ENCODE results near the gene TMEM51. TPM values are rescaled to one million over a fixed set of nuclear protein-coding genes. Genes with fewer than 3 reads are reported as not detected.

TMEM51 gene
- total RNA-seq, 1 donor from 2014 or later, result 1.9 TPM

DNA sequence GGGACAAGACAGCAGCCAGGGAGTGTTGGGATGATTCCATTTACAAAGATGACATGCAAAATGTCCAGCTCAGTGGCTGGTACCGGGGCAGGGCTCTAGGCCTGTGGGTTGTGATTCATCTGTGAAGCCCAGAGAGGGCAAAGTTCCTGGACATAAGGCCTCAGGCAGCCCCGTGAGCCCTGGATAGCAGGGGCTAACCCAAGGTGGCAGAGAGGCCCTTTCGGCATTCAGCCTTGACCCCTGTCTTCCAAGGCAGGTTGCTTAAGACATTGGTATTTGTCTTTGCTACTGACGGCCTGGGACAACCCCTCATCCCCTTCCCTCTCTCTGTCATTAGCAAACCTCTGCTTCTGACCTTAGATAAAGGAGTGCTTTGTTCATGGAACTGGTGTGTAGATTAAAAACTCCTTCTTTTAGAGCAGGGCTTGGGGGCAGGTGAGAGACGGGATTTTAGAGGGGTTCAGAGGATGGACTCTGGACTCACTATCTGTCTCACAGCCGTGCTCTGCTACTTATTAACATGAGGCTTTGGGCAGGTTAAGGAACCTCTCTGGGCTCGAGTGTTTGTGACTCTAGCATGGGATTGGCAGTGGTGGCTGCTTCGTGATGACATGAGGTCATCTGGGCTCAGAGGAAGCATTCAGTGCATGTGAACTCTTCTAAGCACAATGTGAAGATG, 36.3 kb downstream of the TMEM51 start:
- H3K27me3 Mint-ChIP-seq (ENCODE audit: low read depth), result peaks cover 5% of the 10 kb centered on the region
- H3K36me3 Mint-ChIP-seq (ENCODE audit: low read depth), result peaks cover 1% of the 10 kb centered on the region
- TF ChIP-seq, protein P1, sequence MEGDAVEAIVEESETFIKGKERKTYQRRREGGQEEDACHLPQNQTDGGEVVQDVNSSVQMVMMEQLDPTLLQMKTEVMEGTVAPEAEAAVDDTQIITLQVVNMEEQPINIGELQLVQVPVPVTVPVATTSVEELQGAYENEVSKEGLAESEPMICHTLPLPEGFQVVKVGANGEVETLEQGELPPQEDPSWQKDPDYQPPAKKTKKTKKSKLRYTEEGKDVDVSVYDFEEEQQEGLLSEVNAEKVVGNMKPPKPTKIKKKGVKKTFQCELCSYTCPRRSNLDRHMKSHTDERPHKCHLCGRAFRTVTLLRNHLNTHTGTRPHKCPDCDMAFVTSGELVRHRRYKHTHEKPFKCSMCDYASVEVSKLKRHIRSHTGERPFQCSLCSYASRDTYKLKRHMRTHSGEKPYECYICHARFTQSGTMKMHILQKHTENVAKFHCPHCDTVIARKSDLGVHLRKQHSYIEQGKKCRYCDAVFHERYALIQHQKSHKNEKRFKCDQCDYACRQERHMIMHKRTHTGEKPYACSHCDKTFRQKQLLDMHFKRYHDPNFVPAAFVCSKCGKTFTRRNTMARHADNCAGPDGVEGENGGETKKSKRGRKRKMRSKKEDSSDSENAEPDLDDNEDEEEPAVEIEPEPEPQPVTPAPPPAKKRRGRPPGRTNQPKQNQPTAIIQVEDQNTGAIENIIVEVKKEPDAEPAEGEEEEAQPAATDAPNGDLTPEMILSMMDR (IDR thresholded peaks at IDR 0.05), result no peak
- H3K9me3 Mint-ChIP-seq (ENCODE audit: low read depth), result no peaks in the 10 kb centered on the region
- DNase-seq (ENCODE audit: low spot score), result peak; percentile 55
- no peak overlapping the region for H3K4me3 Mint-ChIP-seq (ENCODE audit: unreplicated experiment)
- no peaks in the 10 kb centered on the region for H3K4me1 Mint-ChIP-seq (ENCODE audit: low read depth)
- no peak overlapping the region for H3K27ac Mint-ChIP-seq (ENCODE audit: unreplicated experiment)

DNA sequence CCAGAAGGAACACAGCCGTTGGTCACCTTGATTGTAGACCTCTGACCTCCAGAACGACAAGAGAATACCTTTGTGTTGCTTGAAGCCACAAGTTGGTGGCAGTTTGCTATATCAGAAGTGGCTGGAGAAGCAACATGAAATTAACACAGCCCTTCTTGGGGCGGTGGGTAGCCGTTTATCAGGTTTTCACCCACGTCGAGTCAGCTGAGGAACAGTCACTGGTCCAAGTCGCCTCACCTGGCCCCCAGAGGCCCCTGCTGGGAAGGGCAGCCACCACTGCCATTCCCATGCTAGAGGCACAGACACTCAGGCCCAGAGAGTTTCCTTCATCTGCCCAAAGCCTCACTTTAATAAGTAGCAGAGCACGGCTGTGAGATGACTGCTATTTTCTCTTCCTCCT, 37.7 kb downstream of the TMEM51 start:
- TF ChIP-seq, protein P1 (IDR thresholded peaks at IDR 0.05), result no peak
- no peaks in the 10 kb centered on the region for H3K36me3 Mint-ChIP-seq (ENCODE audit: low read depth)
- H3K27ac Mint-ChIP-seq (ENCODE audit: unreplicated experiment), result no peak overlapping the region
- H3K4me1 Mint-ChIP-seq (ENCODE audit: low read depth), result no peaks in the 10 kb centered on the region
- no peaks in the 10 kb centered on the region for H3K9me3 Mint-ChIP-seq (ENCODE audit: low read depth)
- H3K4me3 Mint-ChIP-seq (ENCODE audit: unreplicated experiment), result no peak overlapping the region
- H3K27me3 Mint-ChIP-seq (ENCODE audit: low read depth), result peaks cover 2% of the 10 kb centered on the region
- peak; percentile 41 for DNase-seq (ENCODE audit: low spot score)

DNA sequence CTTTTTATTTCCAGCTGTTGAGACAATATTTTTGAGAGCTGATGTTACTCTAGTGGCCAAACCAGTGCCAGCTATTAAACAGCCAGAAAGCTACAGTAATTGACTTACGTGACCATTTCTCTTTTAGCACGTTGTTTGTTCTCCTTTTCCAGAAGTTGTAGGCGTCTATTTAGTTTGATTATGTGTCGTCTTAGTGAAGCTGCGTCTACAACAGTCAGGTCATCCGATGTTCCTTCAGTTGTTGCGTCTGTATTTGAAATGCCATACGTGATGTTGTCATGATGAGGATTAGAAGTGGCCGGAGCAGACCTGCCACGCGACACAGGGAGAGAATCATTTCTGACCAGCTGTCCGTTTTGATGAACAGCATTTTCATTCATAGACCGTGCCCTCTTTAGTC, 38.2 kb downstream of the TMEM51 start:
- H3K4me1 Mint-ChIP-seq (ENCODE audit: low read depth), result no peaks in the 10 kb centered on the region
- no peak for DNase-seq (ENCODE audit: low spot score)
- H3K36me3 Mint-ChIP-seq (ENCODE audit: low read depth), result no peaks in the 10 kb centered on the region
- TF ChIP-seq, protein P1 (IDR thresholded peaks at IDR 0.05), result no peak
- H3K4me3 Mint-ChIP-seq (ENCODE audit: unreplicated experiment), result no peak overlapping the region
- H3K9me3 Mint-ChIP-seq (ENCODE audit: low read depth), result no peaks in the 10 kb centered on the region
- H3K27me3 Mint-ChIP-seq (ENCODE audit: low read depth), result no peaks in the 10 kb centered on the region
- H3K27ac Mint-ChIP-seq (ENCODE audit: unreplicated experiment), result no peak overlapping the region

DNA sequence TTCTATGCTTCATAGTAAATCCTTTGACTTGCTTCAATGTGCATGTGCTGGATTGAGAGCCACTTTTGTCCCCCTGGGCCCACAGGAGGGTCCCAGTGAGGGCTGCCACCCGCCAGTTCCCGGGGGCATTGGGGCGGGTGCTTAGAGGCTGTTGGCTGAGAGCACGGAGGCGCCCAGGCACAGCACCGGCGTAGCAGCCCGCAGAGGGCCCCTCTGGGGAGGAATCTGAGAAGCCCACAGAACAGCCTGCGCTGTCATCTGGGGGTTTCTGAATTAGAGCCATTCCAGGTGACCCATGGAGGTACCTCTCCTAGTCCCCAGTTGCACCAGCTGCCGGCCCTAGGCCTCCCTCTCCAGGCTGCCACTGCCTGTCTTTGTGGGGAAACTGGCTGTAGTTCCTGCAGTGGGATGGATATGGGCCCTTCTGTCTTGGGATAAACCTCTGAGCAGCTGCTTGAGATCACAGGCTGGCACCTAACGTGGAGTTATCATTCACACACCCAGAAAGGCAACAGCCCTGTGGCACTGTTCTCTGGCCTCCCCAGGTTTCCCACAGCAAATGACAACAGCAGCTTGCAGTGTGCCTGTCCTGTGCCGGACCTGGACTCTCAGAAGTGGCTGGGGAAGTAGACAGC, 39.5 kb downstream of the TMEM51 start:
- peak; percentile 59 for DNase-seq (ENCODE audit: low spot score)
- Mint-ChIP-seq H3K4me3 (ENCODE audit: unreplicated experiment) (no peak overlapping the region), H3K9me3 (ENCODE audit: low read depth) (no peaks in the 10 kb centered on the region), H3K36me3 (ENCODE audit: low read depth) (no peaks in the 10 kb centered on the region), H3K4me1 (ENCODE audit: low read depth) (no peaks in the 10 kb centered on the region), H3K27me3 (ENCODE audit: low read depth) (no peaks in the 10 kb centered on the region), H3K27ac (ENCODE audit: unreplicated experiment) (no peak overlapping the region)
- TF ChIP-seq, protein P1 (IDR thresholded peaks at IDR 0.05), result no peak

DNA sequence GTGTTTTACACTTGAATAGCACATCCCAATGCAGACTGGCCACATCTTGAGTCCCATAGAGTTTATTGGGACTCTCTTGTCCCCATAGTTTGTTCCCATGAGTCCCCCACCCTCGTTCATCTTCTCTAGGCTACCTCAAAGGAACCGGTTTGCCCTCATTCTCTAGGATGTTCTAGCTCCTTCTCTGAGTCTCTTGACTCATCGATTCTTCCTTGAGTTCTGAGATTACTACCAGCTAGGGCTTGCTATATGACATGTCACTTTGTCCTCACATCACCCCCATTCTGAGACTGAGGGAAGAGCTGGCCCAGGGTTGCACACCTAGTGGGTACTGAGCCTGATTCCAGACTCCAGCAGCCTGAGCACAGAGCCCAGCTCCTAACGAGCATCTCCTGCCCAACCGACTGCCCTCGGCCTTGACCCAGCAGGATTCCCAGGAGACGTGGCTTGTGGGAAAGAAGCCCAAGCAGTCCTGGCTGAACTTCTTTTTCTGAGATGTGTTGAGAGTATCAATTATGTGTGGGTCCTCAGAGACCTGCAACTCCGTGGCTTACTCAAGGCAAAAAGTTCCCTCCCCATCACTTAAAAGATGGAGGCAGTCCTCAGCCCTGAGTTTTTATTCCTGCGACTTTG, 42.0 kb downstream of the TMEM51 start:
- Mint-ChIP-seq H3K4me3 (ENCODE audit: unreplicated experiment) (no peak overlapping the region), H3K27me3 (ENCODE audit: low read depth) (no peaks in the 10 kb centered on the region), H3K27ac (ENCODE audit: unreplicated experiment) (no peak overlapping the region), H3K36me3 (ENCODE audit: low read depth) (no peaks in the 10 kb centered on the region), H3K4me1 (ENCODE audit: low read depth) (peaks cover 3% of the 10 kb centered on the region), H3K9me3 (ENCODE audit: low read depth) (no peaks in the 10 kb centered on the region)
- TF ChIP-seq, protein P1 (IDR thresholded peaks at IDR 0.05), result no peak
- peak; percentile 57 for DNase-seq (ENCODE audit: low spot score)

Measured in chondrocyte (in vitro differentiated cells).